ENCODE measurements around the gene SYTL3. TPM values are rescaled to one million over a fixed set of nuclear protein-coding genes. Genes with fewer than 3 reads are reported as not detected.
"Not testable (repeated sequence)": the region's sequence is repeated elsewhere in the genome, so short reads cannot be mapped to it uniquely, and the experiment has no call there.

The SYTL3 gene
- total RNA-seq, 4 donors from 2014 or later, result 2.8 to 5.1 (median 3.4) TPM

GRCh38 chr6:158646023-158646910, 3.6 kb upstream of the SYTL3 start:
- DNase-seq (ENCODE audit: low spot score in 2 of 2), result peak; percentile 54 to 55
- Histone ChIP-seq H3K27ac (no peak overlapping the region), H3K9me3 (no peaks in the 10 kb centered on the region)

GRCh38 chr6:158647501-158647900, 2.4 kb upstream of the SYTL3 start:
- H3K4me1 ChIP-seq, result peaks cover 20% of the 10 kb centered on the region
- 58% methylated on average over 4 of the region's 4 CpGs for WGBS
- no peak for DNase-seq (ENCODE audit: low spot score in 2 of 2)
- TF ChIP-seq CTCF (IDR thresholded peaks at IDR 0.05) (no peak), POLR2AphosphoS5 (IDR thresholded peaks at IDR 0.05) (no peak), POLR2A (IDR thresholded peaks at IDR 0.05) (no peak), EP300 (IDR thresholded peaks at IDR 0.05) (no peak)
- H3K27ac ChIP-seq, result no peak overlapping the region
- no peaks in the 10 kb centered on the region for H3K36me3 ChIP-seq
- no peak overlapping the region for H3K4me3 ChIP-seq
- no peaks in the 10 kb centered on the region for H3K27me3 ChIP-seq
- no peaks in the 10 kb centered on the region for H3K9me3 ChIP-seq

More at GRCh38 chr6:158646023-158646910, 3.6 kb upstream of the SYTL3 start:
- Histone ChIP-seq H3K4me3 (no peak overlapping the region), H3K27me3 (no peaks in the 10 kb centered on the region), H3K4me1 (peaks cover 28% of the 10 kb centered on the region), H3K36me3 (no peaks in the 10 kb centered on the region)
- TF ChIP-seq EP300 (IDR thresholded peaks at IDR 0.05) (no peak), POLR2AphosphoS5 (IDR thresholded peaks at IDR 0.05) (no peak), CTCF (IDR thresholded peaks at IDR 0.05) (no peak), POLR2A (IDR thresholded peaks at IDR 0.05) (no peak)
- 58% methylated on average over 10 of the region's 10 CpGs for WGBS

GRCh38 chr6:158648682-158649131, 1.1 kb upstream of the SYTL3 start:
- Histone ChIP-seq H3K36me3 (no peaks in the 10 kb centered on the region), H3K9me3 (no peaks in the 10 kb centered on the region), H3K27me3 (no peaks in the 10 kb centered on the region), H3K4me3 (no peak overlapping the region), H3K27ac (no peak overlapping the region), H3K4me1 (peaks cover 8% of the 10 kb centered on the region)
- 66% methylated on average over 5 of the region's 5 CpGs for WGBS
- no peak for TF ChIP-seq POLR2AphosphoS5 (IDR thresholded peaks at IDR 0.05)
- peak in 1 of 2 donors; percentile 39 for DNase-seq (ENCODE audit: low spot score in 2 of 2)

- not testable (repeated sequence) for H3K36me3 ChIP-seq, H3K27ac ChIP-seq, H3K4me1 ChIP-seq, H3K9me3 ChIP-seq, H3K27me3 ChIP-seq, H3K4me3 ChIP-seq
- 89% methylated on average over 17 of the region's 17 CpGs for WGBS
- DNase-seq (ENCODE audit: low spot score in 2 of 2), result peak in 1 of 2 donors; percentile 22
These were observed 2.3 kb downstream of the SYTL3 start for GRCh38 chr6:158651981-158652737.

GRCh38 chr6:158653577-158654354, 3.9 kb downstream of the SYTL3 start:
- Histone ChIP-seq H3K4me1 (peaks cover 8% of the 10 kb centered on the region), H3K27ac (peak overlapping the region; percentile 51), H3K4me3 (no peak overlapping the region), H3K9me3 (no peaks in the 10 kb centered on the region), H3K36me3 (no peaks in the 10 kb centered on the region), H3K27me3 (no peaks in the 10 kb centered on the region)
- peak in 1 of 2 donors; percentile 71 for DNase-seq (ENCODE audit: low spot score in 2 of 2)
- WGBS, result 74% methylated on average over 15 of the region's 15 CpGs
- TF ChIP-seq EP300 (IDR thresholded peaks at IDR 0.05) (no peak), CTCF (IDR thresholded peaks at IDR 0.05) (no peak), POLR2A (IDR thresholded peaks at IDR 0.05) (peak in 1 of 2 donors; percentile 18), POLR2AphosphoS5 (IDR thresholded peaks at IDR 0.05) (no peak)

Data from suprapubic skin (tissue), 4 donors.